GM13976 (cell line): Measurements from ENCODE around the gene DXO.

Source experiments
- DNase-seq: peaks from one replicate; pipeline ENCODE4 v3.0.0; 2012; ENCODE audit warnings: low spot score
- CTCF ChIP-seq: IDR thresholded peaks from 2 replicates; pipeline ENCODE4 v1.5.1; 2012; ENCODE audit warnings: borderline replicate concordance, mild to moderate bottlenecking; ENCODE audit not compliant: insufficient read depth; ENCODE audit errors: extremely low read depth, missing control alignments, control extremely low read depth
- in situ Hi-C: fragments of 300-500 bp; cut with MboI; formaldehyde crosslinking; loops from one replicate; pipeline ENCODE4 v1.12.0; 2022; ENCODE audit warnings: low sequenced_read_pairs, mixed read lengths, inconsistent platforms; ENCODE audit not compliant: unreplicated experiment

DXO gene

GRCh38 chr6:31972709-31973350 lies 892 bp upstream of the DXO start:
- no peak for DNase-seq
- in situ Hi-C loops: no loop called here
- no peak for TF ChIP-seq CTCF

- in situ Hi-C loops: no loop called here
These were observed 502 bp downstream of the DXO start for GRCh38 chr6:31971279-31971992.

GRCh38 chr6:31970604-31971271 lies 1.2 kb downstream of the DXO start:
- in situ Hi-C loops: no loop called here
- no peak for DNase-seq
- TF ChIP-seq CTCF: no peak

More at GRCh38 chr6:31971279-31971992, 502 bp downstream of the DXO start:
- no peak for TF ChIP-seq CTCF
- no peak for DNase-seq

- in situ Hi-C loops: no loop called here
- DNase-seq: no peak
These were observed 2.0 kb downstream of the DXO start for GRCh38 chr6:31969712-31970603.

GRCh38 chr6:31968791-31969711 lies 2.9 kb downstream of the DXO start:
- TF ChIP-seq CTCF: no peak

More at GRCh38 chr6:31969712-31970603, 2.0 kb downstream of the DXO start:
- no peak for TF ChIP-seq CTCF

More at GRCh38 chr6:31968791-31969711, 2.9 kb downstream of the DXO start:
- DNase-seq: no peak
- in situ Hi-C loops: no loop called here
